A172 (cell line): ENCODE data around the gene ZCCHC7. TPM values are rescaled to one million over a fixed set of nuclear protein-coding genes. Genes with fewer than 3 reads are reported as not detected.
"Not testable (repeated sequence)": the region's sequence is repeated elsewhere in the genome, so short reads cannot be mapped to it uniquely, and the experiment has no call there.

Experiments used
- DNase-seq: peaks from one replicate; pipeline ENCODE4 v3.0.0-alpha.2; 2015; ENCODE audit warnings: low spot score
- total RNA-seq: library from RNA; depleted of rRNA; stranded (reverse); fragments of >200 nt; shearing (Covaris generic); gene quantifications from 2 replicates; pipeline ENCODE4 v1.2.3, GENCODE V29; 2014

The ZCCHC7 gene
- total RNA-seq, 1 experiment from 2014 or later: 9.4 TPM

DNA sequence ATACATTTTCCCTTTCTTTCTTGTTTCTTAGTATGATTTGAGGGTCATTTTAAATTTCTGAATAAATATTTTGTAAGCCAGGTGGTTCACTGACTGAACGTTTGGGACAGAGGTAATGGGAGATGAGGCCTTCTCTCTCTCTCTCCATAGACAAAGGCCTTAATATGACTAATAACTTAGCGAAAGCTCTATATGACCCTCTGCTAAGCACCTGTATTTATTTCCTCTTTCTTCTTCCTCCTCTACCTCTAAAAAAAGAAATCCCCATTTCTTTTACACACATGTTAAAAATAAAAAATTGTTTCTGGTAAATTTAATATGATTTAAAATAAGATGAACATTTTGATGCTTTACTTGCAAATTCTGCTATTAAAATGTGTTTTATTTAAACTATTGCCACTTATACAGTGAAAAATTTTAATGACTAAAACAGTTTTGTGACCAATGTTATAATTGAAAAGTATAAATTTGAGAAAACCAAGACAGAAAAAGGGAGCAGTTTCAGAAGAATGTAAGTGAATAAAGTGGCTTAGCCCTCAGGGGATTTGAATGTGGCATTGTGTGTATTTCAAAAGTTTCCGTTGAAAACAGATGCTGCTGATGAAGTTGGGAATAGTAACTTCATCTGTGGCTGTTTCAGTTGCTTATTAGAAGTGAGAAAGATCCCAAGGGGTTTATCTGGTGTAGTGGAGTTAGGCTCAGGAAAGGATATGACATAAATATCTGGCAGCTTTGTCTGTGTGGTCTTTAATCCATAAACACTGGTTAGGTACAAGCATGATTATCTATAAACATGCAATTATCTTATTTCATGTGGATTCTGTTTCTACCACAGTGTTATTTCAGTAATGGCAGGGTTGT is 173.5 kb downstream of the ZCCHC7 start:
- DNase-seq: no peak

DNA sequence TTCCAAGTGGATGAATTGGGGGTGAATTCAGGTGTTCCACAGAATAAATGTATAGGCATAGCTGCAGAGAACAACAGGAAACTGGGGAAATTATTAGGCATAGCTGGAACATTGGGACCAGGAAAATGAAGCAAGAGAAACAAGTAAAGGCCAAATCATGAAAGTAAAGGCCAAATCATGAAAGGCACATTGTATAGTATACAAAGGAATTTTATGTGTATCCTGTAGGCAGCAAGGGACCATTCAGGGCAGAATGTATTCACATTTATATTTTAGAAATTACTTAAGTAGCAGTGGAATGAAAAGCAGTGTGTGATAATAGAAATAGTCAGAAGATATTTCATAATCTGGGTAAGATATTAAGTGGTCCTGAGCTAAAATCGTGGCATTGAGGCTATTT is 174.8 kb downstream of the ZCCHC7 start:
- no peak for DNase-seq

DNA sequence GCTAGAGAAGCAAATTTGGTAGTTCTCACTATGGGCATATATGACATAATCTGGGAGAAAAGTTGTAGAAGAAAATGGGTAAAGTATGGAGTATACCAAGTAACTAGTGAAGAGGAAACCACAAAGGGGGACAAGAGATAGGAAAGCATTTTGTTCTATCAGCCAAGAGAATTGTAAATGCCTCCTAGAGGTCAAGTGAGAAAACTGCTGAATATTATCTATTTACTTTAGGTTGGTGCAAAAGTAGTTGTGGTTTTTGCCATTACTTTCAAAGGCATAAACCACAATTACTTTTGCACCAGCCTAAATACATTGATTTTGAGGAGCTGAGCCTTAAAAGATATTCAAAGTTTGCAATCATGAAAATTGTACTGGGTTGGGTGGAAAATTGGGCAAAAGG is 175.4 kb downstream of the ZCCHC7 start:
- DNase-seq: no peak

DNA sequence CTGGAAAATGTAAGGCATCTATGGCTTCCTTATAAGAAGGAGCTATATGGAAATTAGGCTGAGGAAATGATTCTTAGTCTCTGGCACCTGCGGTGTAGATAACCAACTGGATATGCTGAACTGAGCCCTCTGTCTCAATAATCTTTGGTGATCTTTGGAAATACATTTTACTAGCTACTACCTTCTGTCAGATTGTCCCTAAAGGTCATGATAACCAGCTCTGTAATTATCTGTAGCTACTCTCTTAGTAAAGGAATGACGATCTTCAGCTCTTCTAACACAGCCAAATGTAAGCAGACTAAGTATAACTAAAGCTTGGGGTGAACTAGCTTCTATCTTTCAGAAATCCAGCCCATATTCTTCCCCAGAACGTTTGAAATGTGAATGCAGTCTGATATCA is 177.2 kb downstream of the ZCCHC7 start:
- DNase-seq: no peak

DNA sequence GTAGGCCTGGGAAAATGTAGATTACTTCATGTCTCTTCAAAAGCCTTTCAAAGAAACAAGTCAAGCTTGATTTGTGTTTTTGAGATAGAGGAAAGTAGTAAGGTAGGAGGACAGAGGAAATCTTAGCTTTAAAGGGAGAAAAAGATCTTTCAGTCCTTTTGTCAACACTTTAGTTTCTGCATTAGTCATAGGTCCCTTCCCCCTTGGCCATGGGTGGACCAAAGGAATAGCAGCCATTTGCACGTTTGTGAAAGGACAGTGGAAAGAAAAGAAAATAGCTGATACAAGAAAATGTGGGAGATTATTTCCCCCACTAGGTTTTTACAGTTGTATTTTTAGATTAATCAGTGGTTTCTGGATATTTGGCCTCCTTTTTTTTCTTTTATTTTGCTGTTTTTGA is 180.2 kb downstream of the ZCCHC7 start:
- peak; percentile 25 for DNase-seq

DNA sequence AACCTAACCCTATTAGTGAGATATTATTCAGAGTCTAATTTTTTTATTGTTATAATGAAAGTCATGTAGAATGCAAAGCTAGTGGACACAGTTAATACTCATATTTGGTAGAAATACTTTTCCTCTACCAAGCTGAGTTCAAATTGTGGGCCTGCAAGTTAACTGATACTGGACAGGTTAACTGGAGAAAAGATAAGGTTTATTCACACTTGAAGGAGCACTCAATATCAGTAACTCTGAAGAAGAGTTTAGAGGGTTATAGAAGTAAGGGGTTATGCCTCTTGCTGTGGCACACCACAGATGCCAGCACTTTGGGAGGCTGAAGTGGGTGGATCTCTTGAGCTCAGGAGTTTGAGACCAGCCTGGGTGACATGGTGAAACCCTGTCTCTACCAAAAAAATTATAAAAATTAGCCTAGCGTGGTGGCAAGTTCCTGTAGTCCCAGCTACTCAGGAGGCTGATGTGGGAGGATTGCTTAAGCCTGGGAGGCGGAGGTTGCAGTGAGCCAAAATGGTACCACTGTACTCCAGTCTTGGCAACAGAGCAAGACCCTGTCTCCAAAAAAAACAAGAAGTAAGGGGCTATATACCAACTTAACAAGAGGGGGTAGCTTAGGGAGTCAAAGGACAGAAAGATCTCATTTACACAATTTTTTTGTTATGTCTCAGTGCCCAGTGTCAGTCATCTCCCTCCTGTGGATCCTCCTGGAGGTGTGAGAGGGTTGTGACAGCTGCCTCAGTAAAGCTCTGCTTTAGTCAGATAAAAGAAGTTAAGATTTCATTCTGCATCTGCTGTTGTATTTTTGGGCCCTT is 180.9 kb downstream of the ZCCHC7 start:
- no peak for DNase-seq

DNA sequence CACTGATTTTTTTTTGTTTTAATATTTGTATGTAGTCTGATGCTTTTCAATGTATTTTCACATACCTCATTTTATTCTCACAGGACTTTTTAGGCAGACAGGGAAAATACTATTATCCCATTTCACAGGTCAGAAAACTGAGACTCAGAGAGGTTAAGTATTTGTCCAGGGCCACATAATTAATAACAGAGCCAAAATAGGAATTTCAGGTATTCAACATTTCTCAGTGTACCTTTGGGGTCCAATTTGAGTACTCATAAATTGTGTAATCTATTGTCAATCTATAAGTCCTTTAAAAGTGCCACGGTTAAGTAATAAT is 181.4 kb downstream of the ZCCHC7 start:
- DNase-seq: no peak

DNA sequence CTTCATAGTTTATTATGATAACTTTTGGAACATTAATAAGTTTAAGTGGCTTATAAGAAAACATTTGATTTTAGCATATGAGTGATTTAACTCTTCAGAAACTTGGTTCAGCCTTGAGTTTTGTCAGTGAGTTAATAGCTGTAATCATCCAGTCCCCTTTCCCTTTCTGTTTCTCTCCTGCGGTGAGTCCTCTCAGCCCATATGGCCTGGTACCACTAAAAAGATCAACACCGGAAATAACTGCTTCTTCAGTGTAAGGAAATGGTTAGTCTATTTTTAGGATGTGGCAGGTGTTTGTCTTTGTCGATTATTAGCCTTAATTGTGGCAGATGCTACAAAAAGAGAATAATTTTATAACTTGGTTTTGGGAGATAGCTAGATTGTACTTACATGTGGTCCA is 181.9 kb downstream of the ZCCHC7 start:
- DNase-seq: no peak

DNA sequence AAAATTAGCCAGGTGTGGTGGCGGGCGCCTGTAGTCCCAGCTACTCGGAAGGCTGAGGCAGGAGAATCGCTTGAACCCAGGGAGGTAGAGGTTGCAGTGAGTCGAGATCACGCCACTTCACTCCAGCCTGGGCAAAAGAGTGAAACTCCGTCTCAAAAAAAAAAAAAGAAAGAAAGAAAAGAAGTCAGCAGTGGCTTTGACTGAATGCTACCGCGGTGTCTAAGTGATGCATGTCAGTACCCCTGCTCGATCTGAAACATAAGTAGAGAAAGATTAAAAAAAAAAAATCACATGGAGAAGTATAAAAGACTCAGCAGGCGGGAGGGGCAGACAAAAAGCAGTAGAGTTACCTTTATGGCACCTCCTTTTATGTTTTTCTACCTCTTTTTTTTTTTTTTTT is 182.9 kb downstream of the ZCCHC7 start:
- not testable (repeated sequence) for DNase-seq

DNA sequence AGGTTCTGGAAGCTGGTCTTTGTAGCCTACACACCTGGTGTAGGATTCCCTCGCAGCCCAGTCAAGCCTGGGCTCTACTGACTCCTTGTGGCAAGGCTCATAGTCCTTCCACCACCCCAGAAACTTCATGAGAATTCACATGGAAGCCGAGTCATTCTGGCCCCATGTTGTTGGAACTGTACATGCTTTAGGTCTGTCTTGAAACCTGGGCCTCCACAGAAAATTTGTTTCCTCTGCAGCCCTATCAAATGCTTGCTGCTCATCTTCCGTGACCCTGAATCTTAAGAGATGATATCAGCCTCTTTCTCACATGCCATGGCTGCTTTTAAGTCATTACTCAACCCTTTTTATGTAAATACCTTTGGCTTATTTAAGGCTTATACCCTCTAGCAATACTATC is 188.8 kb downstream of the ZCCHC7 start:
- DNase-seq: peak; percentile 6

DNA sequence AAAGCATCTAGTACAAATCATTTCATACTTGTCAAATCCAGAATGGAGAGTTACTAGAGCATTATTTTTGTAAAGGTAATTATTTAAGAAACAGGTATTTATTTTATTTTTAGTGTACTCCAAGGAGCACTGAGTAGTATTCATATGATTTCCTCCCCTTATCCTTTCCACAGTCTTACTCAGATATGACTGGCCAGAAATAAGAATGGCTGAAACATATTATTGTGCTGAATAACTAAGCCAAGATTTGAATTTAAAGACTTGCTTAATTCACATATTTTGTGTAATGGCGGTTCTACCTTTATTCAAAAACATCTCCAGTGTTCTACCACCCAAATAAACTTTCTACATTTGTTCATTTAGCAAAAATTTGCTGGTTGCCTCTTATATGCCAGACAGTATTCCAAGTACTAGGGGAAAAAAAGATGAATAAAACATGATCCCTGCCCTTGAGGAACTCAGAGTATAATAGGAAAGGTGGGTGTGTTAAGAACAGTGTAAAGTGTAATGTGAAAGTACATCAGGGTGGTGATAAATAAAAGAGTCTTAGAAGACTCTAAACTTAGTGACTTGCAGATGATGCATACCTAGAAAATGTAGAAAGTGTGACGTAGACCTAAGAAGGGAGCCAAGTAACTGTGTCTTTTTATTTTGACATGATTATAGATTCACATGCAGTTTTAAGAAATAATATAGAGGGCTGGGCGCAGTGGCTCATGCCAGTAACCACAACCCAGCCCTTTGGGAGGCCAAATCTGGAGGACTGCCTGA is 191.7 kb downstream of the ZCCHC7 start:
- peak; percentile 64 for DNase-seq

DNA sequence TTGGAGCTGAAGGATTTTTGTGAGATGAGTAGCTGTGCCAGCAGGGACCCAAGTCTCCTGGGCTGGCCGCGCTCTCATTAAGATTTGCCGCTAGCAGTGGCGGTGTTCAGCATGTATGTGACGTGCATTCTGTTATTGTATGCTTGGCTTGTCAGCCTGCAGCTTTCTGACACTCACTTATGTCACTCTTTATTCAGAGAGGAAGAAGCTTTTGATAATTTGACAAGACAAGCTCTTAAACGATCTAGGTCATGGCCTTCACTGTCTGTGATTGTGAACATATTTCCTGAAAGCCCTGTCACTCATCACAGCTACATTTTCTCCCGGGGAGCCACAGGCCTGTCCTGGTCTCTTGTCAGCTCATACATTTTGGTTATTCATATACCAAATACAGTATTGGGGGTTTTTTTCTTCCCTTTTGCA is 203.9 kb downstream of the ZCCHC7 start:
- no peak for DNase-seq

DNA sequence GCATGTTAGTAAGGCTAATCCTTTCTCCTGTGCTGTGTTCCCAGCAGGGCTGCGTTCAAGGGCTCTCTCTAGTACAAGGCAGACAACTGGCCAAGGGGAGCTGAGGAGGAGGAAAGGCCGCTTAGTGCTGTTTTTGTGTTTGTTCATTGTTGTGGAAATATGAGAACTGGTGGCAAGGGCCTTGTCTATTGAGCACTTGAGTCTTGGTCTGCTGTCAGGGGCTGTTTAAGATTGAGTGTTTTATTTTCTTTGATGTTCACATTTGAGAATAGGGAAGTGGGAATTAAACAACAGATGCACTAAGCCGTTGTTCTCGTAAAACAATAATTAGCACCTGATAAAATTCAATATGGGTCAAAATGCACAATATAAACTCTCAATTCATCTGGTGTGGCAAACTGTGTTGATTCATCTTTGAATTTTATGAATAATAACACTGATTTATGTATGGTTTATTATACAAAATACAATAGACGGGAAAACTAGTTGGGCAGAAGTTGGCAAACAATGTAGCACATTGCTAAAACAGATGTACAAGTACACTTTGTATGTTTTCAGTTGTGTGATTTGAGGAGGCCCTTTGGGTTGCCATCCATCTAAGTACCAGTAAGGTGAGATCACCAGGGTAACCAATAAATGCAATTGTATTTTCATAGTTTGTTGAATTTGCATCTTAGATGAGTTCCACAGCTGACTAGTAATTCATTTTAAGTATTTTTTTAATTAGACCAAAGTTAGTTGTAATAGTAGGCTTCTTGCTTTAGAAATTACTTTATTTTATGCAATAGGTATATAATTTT is 204.5 kb downstream of the ZCCHC7 start:
- DNase-seq: no peak

DNA sequence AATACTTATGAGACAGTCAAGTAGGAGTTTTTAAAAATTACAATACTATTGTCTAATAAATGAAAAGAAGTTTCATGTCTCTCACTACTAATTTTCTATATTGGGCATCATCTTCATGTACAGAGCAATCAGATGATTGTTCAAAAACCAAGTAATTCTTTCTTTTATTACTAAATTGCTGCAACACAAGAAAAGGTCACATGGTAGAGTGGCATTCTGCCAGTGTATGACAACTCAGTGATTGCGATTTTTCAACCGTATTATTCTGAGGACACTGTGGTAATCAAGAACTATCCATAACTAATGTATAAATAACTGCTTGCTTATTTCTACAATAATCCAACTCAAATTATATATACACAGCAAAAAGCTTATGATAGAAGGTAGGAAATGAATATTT is 205.4 kb downstream of the ZCCHC7 start:
- no peak for DNase-seq

DNA sequence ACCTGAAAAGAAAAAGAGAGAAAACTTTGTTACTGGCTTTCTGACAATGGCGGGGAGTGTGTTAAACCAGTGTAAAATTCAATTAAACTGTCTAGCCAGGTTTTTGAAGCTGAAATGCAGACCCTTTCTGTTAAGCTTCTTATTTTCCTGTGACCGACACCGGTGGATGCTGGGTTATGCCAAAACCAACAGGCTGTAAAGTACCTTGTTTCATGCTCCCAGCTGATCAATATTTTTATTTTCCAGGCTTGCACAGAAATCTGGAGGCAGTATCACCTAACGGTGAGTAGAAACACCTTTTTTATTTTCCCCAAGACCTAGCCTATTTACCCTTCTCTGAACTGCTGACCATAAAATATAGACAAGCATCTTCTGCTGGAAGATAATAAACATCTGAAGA is 207.2 kb downstream of the ZCCHC7 start:
- DNase-seq: no peak

DNA sequence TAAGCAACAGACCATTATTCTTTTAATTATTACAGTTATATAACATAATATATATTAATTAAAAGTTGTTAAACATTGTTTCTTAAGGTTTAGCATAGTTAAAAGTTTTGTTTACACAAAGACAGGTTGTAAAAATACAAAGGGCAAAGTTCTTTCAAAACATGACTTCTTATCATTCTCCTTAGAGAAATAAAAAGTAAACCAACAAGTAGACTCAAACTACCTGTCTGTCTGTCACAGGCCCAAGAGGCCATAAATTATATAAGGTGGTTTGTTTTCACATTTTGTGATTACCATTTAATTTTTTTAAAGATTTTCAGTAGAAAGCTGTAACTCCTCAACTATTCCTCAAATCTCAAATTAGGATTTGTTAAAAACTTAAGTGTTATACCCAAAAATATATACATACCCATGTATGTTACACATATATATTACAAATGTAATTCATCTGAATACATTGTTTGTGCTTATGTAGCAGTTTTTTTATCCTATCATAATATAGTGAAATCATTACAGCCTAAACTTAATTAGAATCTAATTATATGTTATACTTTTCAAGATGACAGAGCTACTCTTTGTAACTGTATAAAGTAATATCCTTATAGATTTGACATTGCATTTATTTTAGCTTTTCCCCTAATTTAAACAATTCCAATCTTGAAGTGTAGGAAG is 208.3 kb downstream of the ZCCHC7 start:
- DNase-seq: no peak

DNA sequence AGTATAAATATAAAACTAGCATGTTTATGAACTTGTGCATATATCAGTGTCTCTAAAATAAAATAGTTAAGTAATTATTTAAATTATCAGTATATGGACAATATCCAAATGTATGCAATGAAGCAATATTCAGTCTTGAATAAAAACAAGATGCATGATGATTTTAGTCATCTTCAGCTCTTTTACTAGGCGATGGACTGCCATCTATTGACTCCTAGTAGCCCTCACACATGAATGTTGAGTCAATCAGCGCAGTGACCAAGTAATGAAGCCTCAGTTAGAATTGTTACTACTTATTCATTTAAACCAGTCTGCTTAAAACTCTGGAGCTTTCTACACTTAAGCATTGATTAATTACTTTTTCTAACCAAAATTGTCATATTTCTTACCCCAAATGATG is 209.2 kb downstream of the ZCCHC7 start:
- peak; percentile 6 for DNase-seq

DNA sequence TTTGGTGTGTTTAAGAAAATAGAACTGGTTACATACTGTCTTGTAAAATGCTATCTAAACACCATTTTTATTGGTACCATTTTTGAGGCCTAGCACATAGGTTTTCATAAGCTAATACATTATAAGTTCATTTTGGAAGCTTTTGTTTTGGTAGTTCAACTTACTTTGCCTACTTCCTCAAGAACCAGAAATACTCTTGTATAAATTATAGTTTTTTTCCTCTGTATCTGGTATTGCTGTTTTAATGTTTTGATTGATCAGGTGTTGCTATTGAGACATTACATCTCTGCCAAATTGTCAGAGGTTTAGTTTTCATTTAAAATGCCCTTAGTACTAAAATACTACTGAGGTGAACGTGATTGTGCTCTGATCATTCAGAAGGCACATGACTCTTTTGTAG is 211.5 kb downstream of the ZCCHC7 start:
- DNase-seq: no peak

DNA sequence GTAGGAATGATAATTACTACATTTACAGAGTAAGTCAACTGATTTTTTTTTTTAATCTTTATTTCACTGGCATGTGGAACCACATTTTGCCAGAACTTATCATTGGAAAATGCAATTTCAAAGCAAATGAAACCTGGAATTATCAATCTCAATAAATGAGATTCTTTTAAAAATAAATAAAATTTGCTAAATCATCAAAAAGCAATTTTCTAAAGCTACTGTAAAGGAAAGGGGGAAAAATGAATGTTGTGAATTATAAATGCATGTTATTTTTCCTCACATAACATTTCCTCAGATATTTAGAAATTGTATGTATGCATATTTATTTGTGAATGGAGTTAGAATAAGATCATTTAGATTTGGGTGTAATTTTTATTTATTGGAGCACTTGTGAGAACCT is 212.2 kb downstream of the ZCCHC7 start:
- DNase-seq: no peak

DNA sequence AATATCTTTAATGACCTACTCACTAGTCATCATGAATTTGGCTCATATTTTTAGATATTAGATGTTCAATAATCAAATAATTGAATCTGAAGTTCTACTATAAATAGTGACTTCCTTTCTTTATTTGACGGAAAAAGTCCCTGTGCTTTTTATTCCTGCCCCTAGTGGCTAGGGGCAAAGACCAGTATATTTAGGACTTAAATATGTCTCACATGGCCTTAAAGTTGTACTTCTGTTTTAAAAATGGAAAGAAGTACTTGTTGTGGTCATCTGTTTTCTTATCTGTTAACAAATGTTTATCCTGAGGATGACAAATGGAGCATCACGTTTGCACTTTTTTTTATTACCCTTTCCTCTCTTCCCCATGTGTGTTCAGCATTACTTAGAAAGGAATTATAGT is 212.9 kb downstream of the ZCCHC7 start:
- no peak for DNase-seq

DNA sequence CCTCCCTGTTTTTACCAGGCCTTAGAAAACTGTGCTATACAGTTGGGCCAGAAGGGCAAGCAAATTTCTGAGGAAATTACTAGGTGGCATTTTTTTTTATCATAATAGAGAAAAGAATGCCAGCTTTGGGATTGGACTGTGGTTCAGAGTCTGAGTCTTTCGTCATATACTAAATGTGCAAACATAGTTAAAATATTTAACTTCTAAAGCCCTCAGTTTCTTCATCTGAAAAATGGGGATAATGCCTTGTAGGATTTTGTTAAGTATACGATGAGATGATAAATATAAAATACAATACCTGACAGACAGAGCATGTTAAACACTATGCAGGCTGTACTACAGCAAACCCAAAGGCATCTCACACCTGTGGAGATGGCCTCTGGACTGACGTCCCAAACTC is 214.9 kb downstream of the ZCCHC7 start:
- DNase-seq: no peak
